HL-60 (cell line): ENCODE measurements around the gene SVIP.

Source experiments
- CTCF ChIP-seq: IDR thresholded peaks from one replicate; pipeline ENCODE4 v1.5.1; 2011; ENCODE audit warnings: low read length, control low read depth, inconsistent platforms; ENCODE audit not compliant: insufficient read depth
- GABPA ChIP-seq: IDR thresholded peaks from 2 replicates; pipeline ENCODE4 v1.6.1; 2012; ENCODE audit warnings: low read depth
- POLR2AphosphoS5 ChIP-seq: IDR thresholded peaks from 2 replicates; pipeline ENCODE4 v1.6.1; 2012; ENCODE audit warnings: low read depth
- REST ChIP-seq: IDR thresholded peaks from 2 replicates; pipeline ENCODE4 v1.6.1; 2012; ENCODE audit warnings: low read depth; ENCODE audit not compliant: insufficient replicate concordance
- SPI1 ChIP-seq: IDR thresholded peaks from 2 replicates; pipeline ENCODE4 v1.6.1; 2012; ENCODE audit warnings: low read depth, mild to moderate bottlenecking, borderline replicate concordance

DNA sequence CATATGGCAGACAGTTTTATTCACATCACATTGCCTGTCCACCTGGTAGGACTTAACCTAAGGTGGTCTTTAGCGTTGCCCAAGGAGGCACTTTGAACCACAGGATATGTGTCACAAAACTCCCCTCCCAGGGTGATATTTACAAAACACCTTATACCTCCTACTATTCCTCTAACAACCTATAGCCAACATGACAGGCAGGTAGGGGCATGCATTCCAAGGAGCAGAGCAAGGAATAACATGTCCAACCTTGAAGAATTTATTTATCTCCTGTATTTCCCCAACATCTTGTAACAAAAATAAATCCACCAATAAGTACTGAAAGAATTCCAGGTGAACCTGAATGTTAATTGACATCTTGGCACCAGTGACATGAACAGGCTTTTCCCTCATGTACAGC lies 60.5 kb downstream of the SVIP start:
- TF ChIP-seq CTCF (no peak), POLR2AphosphoS5 (no peak), REST (no peak), GABPA (no peak), SPI1 (no peak)
